ENCODE results near the gene CRIP2. TPM values are rescaled to one million over a fixed set of nuclear protein-coding genes. Genes with fewer than 3 reads are reported as not detected.

CRIP2 gene
- total and polyA plus RNA-seq, 2 of the 13 experiments (the other 11 are each of a cell fraction or from before 2014, with no cell fraction given): 31.6 to 37.9 TPM

DNA sequence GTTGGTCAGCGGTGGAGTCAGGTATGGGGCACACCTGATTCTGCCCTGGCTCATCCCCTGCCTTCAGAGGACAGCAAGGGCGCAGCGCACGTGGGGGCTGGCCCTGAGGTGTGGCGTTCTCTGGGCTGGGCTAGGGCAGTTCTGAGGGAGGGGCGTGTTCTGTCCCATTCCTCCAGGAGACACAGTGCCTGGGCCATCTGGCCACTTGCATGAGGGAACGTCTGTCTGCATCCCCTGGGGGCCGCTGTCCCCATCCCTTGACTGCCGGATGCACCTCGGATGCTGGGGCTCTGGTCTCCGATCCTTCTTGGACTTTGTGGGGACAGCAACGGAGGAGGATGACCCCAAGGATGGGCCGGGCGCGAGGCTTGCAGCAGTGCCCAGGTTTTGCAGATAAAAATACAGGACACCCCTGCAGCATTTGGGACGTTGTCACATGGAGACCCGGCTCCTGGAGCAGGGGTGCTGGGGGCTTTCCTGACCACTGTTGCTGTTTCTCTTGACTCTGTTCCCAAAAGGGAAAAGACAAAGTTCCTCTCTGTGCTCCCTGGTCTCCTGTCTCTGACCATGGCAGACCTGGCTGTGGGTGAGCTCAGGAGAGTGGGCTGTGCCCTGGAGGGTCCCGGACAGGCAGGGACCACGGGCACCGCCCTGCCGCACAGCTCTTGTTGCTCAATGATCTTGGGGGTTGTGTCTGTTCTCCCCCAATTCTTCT, 48.0 kb upstream of the CRIP2 start:
- BruUV-seq (replicated peaks): no TSS peak
- 0 out of 2 replicates have a peak, but pooled peaks cover 5% of the 10 kb centered on the region for H4K20me1 ChIP-seq (ENCODE audit: insufficient read depth, low read length)
- DNase-seq (ENCODE audit: low spot score) (no peak), ATAC-seq (no peak), FAIRE-seq (no peak)
- H3K9me3 ChIP-seq (ENCODE audit: low read length): no peaks in the 10 kb centered on the region
- peaks cover 4 to 25% of the 10 kb centered on the region in 2 experiments; a peak in 3 of 5 replicates for H3K36me3 ChIP-seq (replicated peaks in 1 of 2; ENCODE audit: control insufficient read depth in 1 of 2, insufficient read depth in 2 of 2, low read length in 2 of 2)
- H3K79me2 ChIP-seq (ENCODE audit: insufficient read depth, low read length): peaks cover 45% of the 10 kb centered on the region
- peaks cover 28% of the 10 kb centered on the region for H3K4me1 ChIP-seq (ENCODE audit: insufficient read depth, low read length)
- no peak overlapping the region for H3K27ac ChIP-seq (ENCODE audit: extremely low read length, insufficient read depth, low read length)
- H3K4me3 ChIP-seq (replicated peaks in 1 of 3; ENCODE audit: insufficient read depth in 1 of 3, low read depth in 2 of 3, low read length in 3 of 3): no peak overlapping the region
- H3K4me2 ChIP-seq (ENCODE audit: low read depth, low read length): no peak overlapping the region
- H2AFZ ChIP-seq (ENCODE audit: low read length): no peak overlapping the region
- no peaks in the 10 kb centered on the region for H3K27me3 ChIP-seq (ENCODE audit: control insufficient read depth in 1 of 2, insufficient read depth in 2 of 2, low read length in 2 of 2)
- ChIA-PET POLR2A (no interaction called here), CTCF (ENCODE audit: low intra/inter-chr PET ratio, low total read pairs) (no interaction called here)
- in situ Hi-C loops (cut with HindIII; ENCODE audit: extremely low pct_ligation_motif_present, low pct_unique_long_range_greater_than_20kb): no loop called here
- intact Hi-C loops (cut with micrococcal nuclease; ENCODE audit: unreplicated experiment): no loop called here
- H3K9ac ChIP-seq (ENCODE audit: insufficient read depth, low read depth, low read length): no peak overlapping the region
- TF ChIP-seq AGO2 (optimal IDR thresholded peaks at IDR 0.05; ENCODE audit: low read depth, low read length) (peak; percentile 60), RBFOX2 (IDR thresholded peaks at IDR 0.05; ENCODE audit: low read depth, low read length) (0 out of 2 replicates have a peak, but pooled peaks have one; percentile 42), ZNF180 (CRISPR knock-in tag; IDR thresholded peaks at IDR 0.05; ENCODE audit: borderline replicate concordance, low read depth) (no peak), RBM22 (optimal IDR thresholded peaks at IDR 0.05; ENCODE audit: low read length) (peak; percentile 72), ZSCAN9 (CRISPR knock-in tag; IDR thresholded peaks at IDR 0.05; ENCODE audit: borderline replicate concordance) (no peak), ZSCAN21 (CRISPR knock-in tag; IDR thresholded peaks at IDR 0.05; ENCODE audit: borderline replicate concordance) (no peak), ZNF598 (CRISPR knock-in tag; IDR thresholded peaks at IDR 0.05; ENCODE audit: borderline replicate concordance) (no peak), AKAP8 (CRISPR knock-in tag; IDR thresholded peaks at IDR 0.05) (0 out of 2 replicates have a peak, but pooled peaks have one; percentile 60)
- 98% methylated on average over 14 of the region's 21 CpGs for WGBS (ENCODE audit: low lambda C conversion rate)

DNA sequence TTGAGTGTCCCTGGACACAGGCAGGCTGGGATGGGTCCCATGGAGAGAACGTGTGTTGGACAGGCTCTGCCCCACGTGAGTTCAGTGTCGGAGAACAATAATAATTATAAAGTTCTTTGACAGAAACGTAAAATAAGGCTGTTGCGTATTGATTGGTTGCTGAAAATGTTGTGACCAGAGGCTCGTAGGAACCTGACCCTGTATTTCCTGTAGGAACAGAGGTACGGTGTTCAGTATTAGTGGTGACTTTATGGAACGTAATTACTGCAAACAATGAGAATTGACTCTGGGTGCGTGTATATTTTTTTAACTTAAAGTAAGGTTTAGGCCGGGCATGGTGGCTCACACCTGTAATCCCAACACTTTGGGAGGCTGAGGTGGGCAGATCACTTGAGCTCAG, 47.2 kb upstream of the CRIP2 start:
- H3K27me3 ChIP-seq (ENCODE audit: control insufficient read depth in 1 of 2, insufficient read depth in 2 of 2, low read length in 2 of 2): no peaks in the 10 kb centered on the region
- H3K9ac ChIP-seq (ENCODE audit: insufficient read depth, low read depth, low read length): no peak overlapping the region
- no peaks in the 10 kb centered on the region for H3K9me3 ChIP-seq (ENCODE audit: low read length)
- H3K27ac ChIP-seq (ENCODE audit: extremely low read length, insufficient read depth, low read length): no peak overlapping the region
- H2AFZ ChIP-seq (ENCODE audit: low read length): no peak overlapping the region
- 0 out of 2 replicates have a peak, but pooled peaks cover 3% of the 10 kb centered on the region for H4K20me1 ChIP-seq (ENCODE audit: insufficient read depth, low read length)
- ChIA-PET POLR2A (no interaction called here), CTCF (ENCODE audit: low intra/inter-chr PET ratio, low total read pairs) (no interaction called here)
- 96% methylated on average over 10 of the region's 10 CpGs for WGBS (ENCODE audit: low lambda C conversion rate)
- ATAC-seq (no peak), DNase-seq (ENCODE audit: low spot score) (no peak), FAIRE-seq (no peak)
- intact Hi-C loops (cut with micrococcal nuclease; ENCODE audit: unreplicated experiment): no loop called here
- H3K4me3 ChIP-seq (replicated peaks in 1 of 3; ENCODE audit: insufficient read depth in 1 of 3, low read depth in 2 of 3, low read length in 3 of 3): no peak overlapping the region
- peaks cover 38% of the 10 kb centered on the region for H3K79me2 ChIP-seq (ENCODE audit: insufficient read depth, low read length)
- in situ Hi-C loops (cut with HindIII; ENCODE audit: extremely low pct_ligation_motif_present, low pct_unique_long_range_greater_than_20kb): no loop called here
- peaks cover 24% of the 10 kb centered on the region for H3K4me1 ChIP-seq (ENCODE audit: insufficient read depth, low read length)
- no peak overlapping the region for H3K4me2 ChIP-seq (ENCODE audit: low read depth, low read length)
- peaks cover 4 to 25% of the 10 kb centered on the region in 2 experiments; a peak in 3 of 5 replicates for H3K36me3 ChIP-seq (replicated peaks in 1 of 2; ENCODE audit: control insufficient read depth in 1 of 2, insufficient read depth in 2 of 2, low read length in 2 of 2)
- BruUV-seq (replicated peaks): no TSS peak
- TF ChIP-seq, protein P1, sequence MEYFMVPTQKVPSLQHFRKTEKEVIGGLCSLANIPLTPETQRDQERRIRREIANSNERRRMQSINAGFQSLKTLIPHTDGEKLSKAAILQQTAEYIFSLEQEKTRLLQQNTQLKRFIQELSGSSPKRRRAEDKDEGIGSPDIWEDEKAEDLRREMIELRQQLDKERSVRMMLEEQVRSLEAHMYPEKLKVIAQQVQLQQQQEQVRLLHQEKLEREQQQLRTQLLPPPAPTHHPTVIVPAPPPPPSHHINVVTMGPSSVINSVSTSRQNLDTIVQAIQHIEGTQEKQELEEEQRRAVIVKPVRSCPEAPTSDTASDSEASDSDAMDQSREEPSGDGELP (IDR thresholded peaks at IDR 0.05; ENCODE audit: borderline replicate concordance, low read depth): no peak
- TF ChIP-seq, protein P2, sequence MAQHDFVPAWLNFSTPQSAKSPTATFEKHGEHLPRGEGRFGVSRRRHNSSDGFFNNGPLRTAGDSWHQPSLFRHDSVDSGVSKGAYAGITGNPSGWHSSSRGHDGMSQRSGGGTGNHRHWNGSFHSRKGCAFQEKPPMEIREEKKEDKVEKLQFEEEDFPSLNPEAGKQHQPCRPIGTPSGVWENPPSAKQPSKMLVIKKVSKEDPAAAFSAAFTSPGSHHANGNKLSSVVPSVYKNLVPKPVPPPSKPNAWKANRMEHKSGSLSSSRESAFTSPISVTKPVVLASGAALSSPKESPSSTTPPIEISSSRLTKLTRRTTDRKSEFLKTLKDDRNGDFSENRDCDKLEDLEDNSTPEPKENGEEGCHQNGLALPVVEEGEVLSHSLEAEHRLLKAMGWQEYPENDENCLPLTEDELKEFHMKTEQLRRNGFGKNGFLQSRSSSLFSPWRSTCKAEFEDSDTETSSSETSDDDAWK (CRISPR knock-in tag; IDR thresholded peaks at IDR 0.05): no peak
- TF ChIP-seq ZNF768 (CRISPR knock-in tag; IDR thresholded peaks at IDR 0.05) (no peak), NKX3-1 (CRISPR knock-in tag; IDR thresholded peaks at IDR 0.05) (no peak), ZFP1 (CRISPR knock-in tag; IDR thresholded peaks at IDR 0.05) (no peak), ZNF143 (CRISPR knock-in tag; IDR thresholded peaks at IDR 0.05) (no peak)

Measured in HepG2 (cell line).